HG03066 (cell line): ENCODE measurements around the gene HEXIM1.

Source experiments
- ATAC-seq: cut with Tn5 transposase; IDR thresholded peaks from one replicate; pipeline ENCODE4 v1.9.1; 2021; ENCODE audit warnings: low read depth; ENCODE audit not compliant: unreplicated experiment

Gene HEXIM1

GRCh38 chr17:45144199-45145034, 3.9 kb upstream of the HEXIM1 start:
- ATAC-seq: no peak

DNA sequence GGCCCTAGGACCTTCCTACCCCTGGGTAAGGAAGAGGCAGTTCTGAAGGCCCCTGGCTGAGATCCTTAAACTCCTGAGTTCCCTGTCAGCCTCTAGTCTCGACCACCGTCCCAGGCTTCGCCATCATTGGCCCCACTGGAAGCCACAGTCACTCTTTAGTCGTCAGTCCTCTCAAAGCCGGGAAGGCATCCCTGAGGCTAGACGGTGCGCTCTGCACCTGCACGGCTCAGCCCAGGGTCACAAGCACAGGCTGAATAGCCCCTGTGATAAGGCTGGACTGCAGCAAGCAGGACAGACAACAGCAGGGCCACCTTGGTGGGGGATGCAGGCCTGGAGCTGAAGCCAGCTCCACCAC, 3.3 kb upstream of the HEXIM1 start:
- ATAC-seq: no peak

- no peak for ATAC-seq
These were observed 2.1 kb upstream of the HEXIM1 start for GRCh38 chr17:45146166-45146565.

DNA sequence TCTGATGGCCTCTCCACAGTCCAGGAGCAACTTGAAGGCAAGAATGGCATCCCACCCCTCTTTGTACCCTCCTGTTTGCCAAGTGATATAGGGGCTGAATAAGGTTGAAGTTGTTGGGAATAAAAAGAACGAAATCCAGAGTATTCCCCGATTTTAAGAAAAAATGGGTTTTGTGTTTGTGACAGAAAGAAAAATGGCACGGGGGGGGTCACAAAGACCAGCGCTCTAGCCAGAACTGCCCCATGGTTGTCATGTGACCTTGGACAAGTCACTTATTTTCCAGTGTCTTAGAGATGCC, 1.7 kb upstream of the HEXIM1 start:
- no peak for ATAC-seq

GRCh38 chr17:45146890-45147580, 1.2 kb upstream of the HEXIM1 start:
- ATAC-seq: peak; percentile 4

DNA sequence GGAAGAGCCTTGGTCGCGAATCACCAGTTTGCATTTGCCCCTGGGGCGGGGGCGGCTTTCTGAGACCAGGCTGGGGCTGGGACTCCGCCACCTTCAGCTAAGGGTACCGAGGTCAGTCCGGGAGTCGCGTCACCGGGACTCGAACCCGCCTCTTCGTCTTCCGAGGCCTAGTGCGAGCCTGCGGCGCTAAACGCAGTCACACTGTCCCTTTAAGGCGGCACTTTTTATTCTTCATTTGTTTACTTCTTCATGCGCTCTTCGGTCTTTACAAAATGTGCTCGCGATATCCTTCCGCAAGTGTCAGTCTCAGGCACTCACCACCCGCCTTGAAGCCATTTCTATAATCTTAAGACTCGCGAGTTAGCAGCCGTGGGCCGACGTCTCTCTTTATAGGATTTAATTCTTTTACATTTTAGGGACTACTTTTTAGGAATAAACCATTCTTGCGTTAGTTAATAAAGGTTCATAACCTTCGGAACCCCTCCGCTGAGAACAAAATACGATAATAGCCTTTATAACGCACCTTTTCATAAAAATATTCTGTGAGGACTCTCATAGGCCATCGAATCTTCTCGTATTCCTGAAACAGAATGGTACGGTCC, 593 bp upstream of the HEXIM1 start:
- ATAC-seq: peak; percentile 26

- peak; percentile 30 for ATAC-seq
These were observed 878 bp downstream of the HEXIM1 start for GRCh38 chr17:45149037-45149668.

DNA sequence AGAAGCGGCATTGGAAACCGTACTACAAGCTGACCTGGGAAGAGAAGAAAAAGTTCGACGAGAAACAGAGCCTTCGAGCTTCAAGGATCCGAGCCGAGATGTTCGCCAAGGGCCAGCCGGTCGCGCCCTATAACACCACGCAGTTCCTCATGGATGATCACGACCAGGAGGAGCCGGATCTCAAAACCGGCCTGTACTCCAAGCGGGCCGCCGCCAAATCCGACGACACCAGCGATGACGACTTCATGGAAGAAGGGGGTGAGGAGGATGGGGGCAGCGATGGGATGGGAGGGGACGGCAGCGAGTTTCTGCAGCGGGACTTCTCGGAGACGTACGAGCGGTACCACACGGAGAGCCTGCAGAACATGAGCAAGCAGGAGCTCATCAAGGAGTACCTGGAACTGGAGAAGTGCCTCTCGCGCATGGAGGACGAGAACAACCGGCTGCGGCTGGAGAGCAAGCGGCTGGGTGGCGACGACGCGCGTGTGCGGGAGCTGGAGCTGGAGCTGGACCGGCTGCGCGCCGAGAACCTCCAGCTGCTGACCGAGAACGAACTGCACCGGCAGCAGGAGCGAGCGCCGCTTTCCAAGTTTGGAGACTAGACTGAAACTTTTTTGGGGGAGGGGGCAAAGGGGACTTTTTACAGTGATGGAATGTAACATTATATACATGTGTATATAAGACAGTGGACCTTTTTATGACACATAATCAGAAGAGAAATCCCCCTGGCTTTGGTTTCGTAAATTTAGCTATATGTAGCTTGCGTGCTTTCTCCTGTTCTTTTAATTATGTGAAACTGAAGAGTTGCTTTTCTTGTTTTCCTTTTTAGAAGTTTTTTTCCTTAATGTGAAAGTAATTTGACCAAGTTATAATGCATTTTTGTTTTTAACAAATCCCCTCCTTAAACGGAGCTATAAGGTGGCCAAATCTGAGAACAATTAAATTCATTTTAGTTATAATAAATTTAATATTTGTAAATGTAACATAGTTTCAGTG, 1.7 kb downstream of the HEXIM1 start:
- ATAC-seq: no peak

DNA sequence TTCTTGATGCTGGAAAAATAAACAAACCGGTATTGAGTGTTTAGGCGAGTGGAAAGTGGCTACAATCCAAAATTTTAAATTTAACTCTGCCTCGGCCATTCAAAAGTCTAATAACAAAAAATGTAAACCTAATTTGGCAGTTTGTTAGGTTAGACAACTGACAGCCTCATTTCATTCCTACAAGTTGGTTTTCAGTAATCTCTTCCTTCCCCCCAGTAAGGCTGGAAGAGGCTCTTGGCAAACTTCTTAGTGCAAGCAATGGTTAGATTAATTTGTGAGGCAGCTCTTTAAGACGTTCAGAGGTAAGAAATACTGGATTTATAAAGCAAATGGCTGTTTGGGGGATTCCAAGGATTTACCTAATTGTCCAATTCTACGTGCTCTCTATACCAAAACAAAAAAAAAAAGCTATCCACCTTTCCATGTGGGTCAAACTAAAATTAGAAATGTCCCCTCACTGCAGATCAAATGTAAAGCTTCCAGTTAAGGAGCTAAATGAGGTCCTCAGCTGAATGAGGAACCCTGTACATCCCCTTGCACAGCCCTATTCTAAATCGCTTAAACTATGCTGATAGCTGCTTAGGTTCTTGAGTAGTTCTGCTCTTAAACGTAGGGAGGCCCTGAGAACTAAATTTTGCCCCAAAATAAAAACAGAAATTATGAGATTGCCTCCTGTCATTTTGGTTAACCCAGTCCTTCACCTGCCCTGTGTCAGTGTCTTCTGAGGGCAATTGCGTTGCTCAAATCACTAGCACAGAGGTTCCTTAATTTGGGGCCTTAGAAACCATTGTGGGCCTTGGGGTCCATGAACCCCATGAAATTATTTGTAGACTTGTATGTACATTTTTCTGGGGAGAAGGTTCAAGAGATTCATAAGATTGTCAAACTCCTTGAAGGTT, 2.9 kb downstream of the HEXIM1 start:
- ATAC-seq: no peak

GRCh38 chr17:45155029-45155428, 6.8 kb downstream of the HEXIM1 start:
- ATAC-seq: no peak

DNA sequence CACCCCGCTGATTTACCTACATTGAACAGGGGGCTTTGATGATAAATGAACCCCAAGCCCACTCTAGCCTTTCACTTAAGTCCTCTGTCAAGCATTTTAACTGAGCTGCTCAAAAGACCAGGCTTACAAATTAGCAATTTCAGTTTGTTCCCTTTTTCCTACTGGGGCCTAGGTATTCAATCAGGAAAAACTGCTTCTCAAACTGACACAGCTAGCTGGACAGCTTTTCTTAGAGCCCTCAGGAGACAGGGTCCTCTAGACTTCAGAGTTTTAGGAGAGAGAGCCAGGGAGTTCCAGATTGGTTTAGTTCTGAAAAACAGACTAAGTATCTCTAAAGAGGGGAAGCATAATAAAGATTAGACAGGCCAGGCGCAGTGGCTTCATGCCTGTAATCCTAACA, 7.2 kb downstream of the HEXIM1 start:
- ATAC-seq: no peak

DNA sequence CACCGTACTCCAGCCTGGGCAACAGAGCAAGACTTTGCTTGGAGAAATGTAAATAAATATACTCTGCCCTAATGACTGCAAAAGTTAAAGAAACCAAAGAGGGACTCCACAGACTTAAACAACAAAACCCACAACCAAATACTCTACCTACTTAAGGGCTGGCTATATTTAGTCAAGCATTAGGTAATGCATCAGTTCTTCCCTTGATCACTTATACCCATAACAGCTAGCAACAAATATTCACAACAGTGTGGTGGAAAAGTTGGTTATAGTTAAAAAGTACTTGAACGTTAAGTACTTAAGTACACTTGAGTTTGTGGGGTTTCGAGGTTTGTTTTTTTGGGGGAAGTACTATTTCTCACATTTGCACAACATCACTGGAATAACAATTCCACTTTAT, 8.0 kb downstream of the HEXIM1 start:
- no peak for ATAC-seq

DNA sequence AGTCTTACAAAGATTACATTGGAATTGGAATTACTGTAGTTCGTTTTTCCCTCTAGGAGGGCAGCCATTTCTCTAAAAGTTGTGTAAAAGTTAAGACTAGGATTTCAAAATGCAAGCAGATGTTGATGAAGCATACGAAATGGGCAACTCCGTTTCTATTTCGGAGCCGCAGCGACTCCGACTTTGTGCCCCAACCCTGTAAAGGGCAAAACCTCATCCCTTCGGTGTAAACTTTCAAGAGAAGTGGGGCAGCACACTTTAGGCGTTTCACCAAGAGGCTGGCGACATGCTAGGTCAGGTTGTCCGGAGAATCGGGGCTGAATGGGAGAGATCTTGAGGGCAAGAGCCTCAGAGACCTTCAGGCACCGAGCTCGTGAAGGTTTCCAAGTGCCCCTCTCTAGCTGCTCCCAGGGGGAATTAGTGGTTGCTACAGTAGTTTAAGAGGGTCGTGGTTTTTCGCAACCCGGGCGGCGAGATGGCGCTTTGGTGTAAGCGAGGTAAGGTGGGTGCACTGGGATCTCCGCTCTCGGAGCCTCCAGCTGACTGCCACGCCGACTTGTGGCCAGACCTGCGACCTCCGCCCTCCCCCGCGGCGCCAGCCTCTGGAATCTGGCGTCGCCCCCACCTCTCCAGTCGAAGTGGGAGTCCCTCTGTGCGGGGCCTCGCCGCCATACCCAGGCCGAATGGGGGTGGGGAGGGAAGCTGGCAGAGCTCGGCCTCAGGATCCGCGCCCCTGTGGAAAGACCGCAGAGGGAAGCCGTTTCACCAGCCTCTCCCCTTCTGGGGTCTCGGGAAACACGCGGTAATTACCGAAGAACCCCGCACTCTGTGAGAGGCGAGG, 12.4 kb downstream of the HEXIM1 start:
- ATAC-seq: peak; percentile 15

DNA sequence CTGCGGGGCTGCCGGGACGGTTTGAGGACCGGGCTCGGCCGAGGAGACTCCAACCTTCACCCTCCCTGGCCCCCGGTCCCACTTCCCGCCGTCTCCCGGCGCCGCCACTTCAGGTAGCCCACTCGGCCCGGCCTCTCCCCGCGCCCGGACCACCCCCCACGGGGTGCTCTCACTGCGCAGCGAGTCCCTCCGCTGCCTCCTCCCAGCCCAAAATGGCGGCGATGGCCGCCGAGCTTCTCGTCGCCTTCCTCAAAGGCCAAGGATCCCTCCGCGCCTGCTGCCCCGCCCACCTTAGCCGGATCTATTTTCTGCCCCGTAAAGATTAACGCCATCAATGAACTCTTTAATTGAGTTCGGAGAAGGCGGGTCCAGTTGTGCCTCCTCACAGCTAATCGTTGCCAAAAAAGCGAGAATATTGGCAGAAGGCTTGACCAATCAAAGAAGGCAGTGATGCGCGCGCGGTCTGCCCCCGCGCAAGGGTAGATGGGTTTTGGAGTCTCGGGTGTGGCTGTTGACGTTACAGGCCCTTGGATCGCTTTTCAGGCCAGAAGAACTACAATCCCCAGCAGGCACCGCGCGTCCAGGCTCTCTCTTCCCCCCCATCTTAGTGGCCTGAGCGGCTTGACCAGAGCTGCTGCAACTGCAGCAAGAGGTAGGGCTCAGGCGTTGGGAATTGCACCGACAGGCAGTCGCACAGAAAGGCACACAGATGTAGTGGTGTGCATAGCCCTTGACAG, 13.2 kb downstream of the HEXIM1 start, which contains the start of gene HEXIM2:
TSS of gene HEXIM2 (plus strand) at position 588 of the 737 bp plus-strand sequence. CDS start 919 bp downstream, outside the sequence.
- ATAC-seq: peak; percentile 85

GRCh38 chr17:45162025-45162687, 13.9 kb downstream of the HEXIM1 start:
- no peak for ATAC-seq

DNA sequence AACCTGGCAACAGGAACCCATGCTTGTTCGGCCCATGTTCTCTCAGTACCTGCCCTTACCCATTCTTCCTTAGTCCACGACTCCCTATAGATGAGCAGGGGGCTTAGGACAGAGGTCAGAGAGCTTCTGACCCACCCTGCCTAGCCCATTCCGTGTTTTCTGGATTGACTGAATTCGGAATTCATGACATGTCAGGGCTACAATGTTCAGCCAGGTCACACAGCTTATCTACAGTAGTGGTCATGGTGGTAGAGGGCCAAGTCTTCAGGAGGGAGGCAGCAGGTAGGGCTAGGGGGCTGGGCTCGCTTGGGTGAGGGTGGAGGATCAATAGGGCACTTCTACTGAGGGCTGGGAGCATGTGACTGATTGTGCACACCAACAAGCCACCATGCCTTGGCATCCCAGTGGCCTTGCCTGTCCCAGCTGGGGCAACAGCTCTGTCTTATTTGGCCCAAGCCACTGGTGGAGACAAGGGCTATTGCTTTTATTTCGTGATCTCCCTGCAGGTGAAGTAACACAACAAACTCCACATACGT, 16.5 kb downstream of the HEXIM1 start:
- ATAC-seq: no peak
